ENCODE data around the gene LGALS9. TPM values are rescaled to one million over a fixed set of nuclear protein-coding genes. Genes with fewer than 3 reads are reported as not detected.

LGALS9 gene
- polyA plus RNA-seq, 1 of the 3 experiments (the other 2 are of a cell fraction), result 0.21 TPM

DNA sequence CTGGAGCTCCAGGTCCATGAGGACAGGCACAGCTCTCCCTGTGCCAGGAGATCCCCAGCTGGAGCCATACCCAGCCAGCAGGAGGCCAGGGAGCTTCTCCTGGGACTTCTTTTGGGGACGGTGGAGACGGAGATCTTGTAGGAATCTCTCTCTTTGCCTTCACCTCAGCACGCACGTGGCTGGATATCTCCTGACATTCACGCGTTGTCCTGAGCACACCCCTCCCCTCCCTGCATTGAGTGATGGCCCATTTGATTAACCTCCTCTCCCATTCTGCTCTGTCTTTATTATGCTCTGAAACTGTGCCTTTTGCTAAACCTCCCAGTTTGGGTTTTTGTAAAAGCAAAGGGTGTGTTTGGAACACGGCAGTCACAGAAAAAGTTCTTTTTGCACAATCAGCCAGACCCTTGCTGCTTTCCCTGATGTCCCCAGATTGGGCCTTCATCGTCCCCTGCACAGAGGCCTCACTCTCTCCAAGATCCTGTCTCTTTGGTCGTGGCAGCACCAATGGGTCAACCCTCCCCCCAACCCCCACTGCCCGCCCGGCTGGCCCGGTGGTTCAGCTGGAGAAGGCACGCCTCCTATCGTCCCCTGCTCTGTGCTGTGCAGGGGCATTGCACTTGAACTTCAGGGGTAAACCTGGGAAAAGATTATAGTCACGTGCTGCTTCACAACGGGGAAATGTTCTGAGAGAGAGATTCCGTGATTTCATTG, 32.5 kb upstream of the LGALS9 start:
- Histone ChIP-seq H3K4me2 (no peak overlapping the region), H3K9ac (no peak overlapping the region), H3K4me3 (ENCODE audit: low read depth in 2 of 2, low read length in 1 of 2) (no peak overlapping the region), H3K27ac (ENCODE audit: low read depth in 2 of 2, low read length in 1 of 2) (no peak overlapping the region), H3K9me2 (no peaks in the 10 kb centered on the region), H3K79me2 (ENCODE audit: insufficient read depth) (no peaks in the 10 kb centered on the region), H3K27me3 (ENCODE audit: insufficient read depth) (no peaks in the 10 kb centered on the region), H4K20me1 (ENCODE audit: insufficient read depth) (no peaks in the 10 kb centered on the region), H3F3A (replicated peaks; ENCODE audit: insufficient read depth) (peaks cover 4% of the 10 kb centered on the region), H3K9me3 (no peaks in the 10 kb centered on the region), H3K36me3 (replicated peaks in 1 of 2; ENCODE audit: control insufficient read depth in 1 of 2, insufficient read depth in 2 of 2, low read length in 1 of 2) (peaks cover 0 to 12% of the 10 kb centered on the region in 2 experiments), H2AFZ (ENCODE audit: low read depth) (no peak overlapping the region), H3K4me1 (ENCODE audit: control insufficient read depth in 1 of 2, insufficient read depth in 2 of 2, low read depth in 1 of 2, low read length in 1 of 2) (peaks cover 0 to 24% of the 10 kb centered on the region in 2 experiments; a peak in 2 of 4 replicates)
- DNase-seq, result no peak
- CTCF ChIA-PET, result interaction anchor here (0.8 to 20.9 kb wide), 16 partner anchors 11 to 361 kb away, joined by 3 to 365 read pairs (median 4); partner anchors contain the start of gene KSR1
- POLR2A ChIA-PET, result interaction anchor here (0.8 kb wide), 1 partner anchor 258 kb away, joined by 3 read pairs; no protein-coding TSS in a partner anchor
- WGBS (ENCODE audit: low lambda C conversion rate), result 94% methylated on average over 17 of the region's 17 CpGs
- TF ChIP-seq EZH2phosphoT487 (IDR thresholded peaks at IDR 0.05; ENCODE audit: borderline replicate concordance, low read depth), result no peak
- TF ChIP-seq NRF1 (IDR thresholded peaks at IDR 0.05; ENCODE audit: low read depth, low read length), result no peak
- no peak for TF ChIP-seq NFIC (IDR thresholded peaks at IDR 0.05; ENCODE audit: borderline replicate concordance)
- no peak for TF ChIP-seq TCF12 (IDR thresholded peaks at IDR 0.05)

- POLR2A ChIA-PET, result interaction anchor here (0.9 to 1.6 kb wide), 2 partner anchors 22 to 144 kb away, joined by 3 to 12 read pairs; partner anchors contain the start of gene KSR1
- H3K9me2 ChIP-seq, result no peaks in the 10 kb centered on the region
- H3F3A ChIP-seq (replicated peaks; ENCODE audit: insufficient read depth), result peaks cover 4% of the 10 kb centered on the region
- peaks cover 0 to 19% of the 10 kb centered on the region in 2 experiments for H3K36me3 ChIP-seq (replicated peaks in 1 of 2; ENCODE audit: control insufficient read depth in 1 of 2, insufficient read depth in 2 of 2, low read length in 1 of 2)
- H3K9me3 ChIP-seq, result no peaks in the 10 kb centered on the region
- H3K4me2 ChIP-seq, result no peak overlapping the region
- no peak overlapping the region for H2AFZ ChIP-seq (ENCODE audit: low read depth)
- H4K20me1 ChIP-seq (ENCODE audit: insufficient read depth), result no peaks in the 10 kb centered on the region
- H3K9ac ChIP-seq, result no peak overlapping the region
- no peak overlapping the region for H3K4me3 ChIP-seq (ENCODE audit: low read depth in 2 of 2, low read length in 1 of 2)
- TF ChIP-seq FOSL2 (IDR thresholded peaks at IDR 0.05; ENCODE audit: borderline replicate concordance, low read depth) (no peak), REST (IDR thresholded peaks at IDR 0.05; ENCODE audit: low read depth, low read length) (no peak), ELF1 (IDR thresholded peaks at IDR 0.05) (no peak), PBX3 (IDR thresholded peaks at IDR 0.05) (no peak), NFIC (IDR thresholded peaks at IDR 0.05; ENCODE audit: borderline replicate concordance) (no peak), FOXM1 (IDR thresholded peaks at IDR 0.05; ENCODE audit: low read depth) (no peak), MXI1 (IDR thresholded peaks at IDR 0.05; ENCODE audit: low read depth, low read length) (no peak), POLR2AphosphoS5 (IDR thresholded peaks at IDR 0.05; ENCODE audit: low read depth, low read length) (no peak), FOXJ3 (CRISPR knock-in tag; IDR thresholded peaks at IDR 0.05) (no peak), MEF2A (IDR thresholded peaks at IDR 0.05; ENCODE audit: borderline replicate concordance, low read depth) (no peak), RCOR1 (IDR thresholded peaks at IDR 0.05; ENCODE audit: low read length) (no peak), NRF1 (IDR thresholded peaks at IDR 0.05; ENCODE audit: low read depth, low read length) (no peak), SMC3 (IDR thresholded peaks at IDR 0.05; ENCODE audit: low read depth, low read length) (no peak), IRF3 (IDR thresholded peaks at IDR 0.05; ENCODE audit: low read depth, low read length) (no peak), USF1 (IDR thresholded peaks at IDR 0.05; ENCODE audit: borderline replicate concordance, low read depth) (no peak), SIN3A (IDR thresholded peaks at IDR 0.05; ENCODE audit: borderline replicate concordance, low read depth, low read length) (no peak), TAF1 (IDR thresholded peaks at IDR 0.05; ENCODE audit: borderline replicate concordance, low read depth, low read length) (no peak)
- TF ChIP-seq, protein P1, sequence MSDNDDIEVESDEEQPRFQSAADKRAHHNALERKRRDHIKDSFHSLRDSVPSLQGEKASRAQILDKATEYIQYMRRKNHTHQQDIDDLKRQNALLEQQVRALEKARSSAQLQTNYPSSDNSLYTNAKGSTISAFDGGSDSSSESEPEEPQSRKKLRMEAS (IDR thresholded peaks at IDR 0.05; ENCODE audit: low read depth), result no peak
- no peaks in the 10 kb centered on the region for H3K27me3 ChIP-seq (ENCODE audit: insufficient read depth)
- H3K27ac ChIP-seq (ENCODE audit: low read depth in 2 of 2, low read length in 1 of 2), result no peak overlapping the region
- WGBS (ENCODE audit: low lambda C conversion rate), result 84% methylated on average over 8 of the region's 8 CpGs
- H3K4me1 ChIP-seq (ENCODE audit: control insufficient read depth in 1 of 2, insufficient read depth in 2 of 2, low read depth in 1 of 2, low read length in 1 of 2), result peaks cover 0 to 24% of the 10 kb centered on the region in 2 experiments; a peak in 2 of 4 replicates
- CTCF ChIA-PET, result interaction anchor here (0.6 to 20.9 kb wide), 42 partner anchors 13 to 381 kb away, joined by 3 to 365 read pairs (median 6); partner anchors contain the start of genes KSR1 and WSB1
- H3K79me2 ChIP-seq (ENCODE audit: insufficient read depth), result no peaks in the 10 kb centered on the region
- no peak for DNase-seq
Observed at GRCh38 chr17:27600471-27600870, 30.5 kb upstream of the LGALS9 start.
